ENCODE data around the gene GID8.

The GID8 gene

GRCh38 chr20:62938105-62938888, at the start of gene GID8:
GID8 (plus strand) TSS chr20:62938147; CDS start chr20:62941503, 3,356 bp downstream.
- DNase-seq (ENCODE audit: low read depth): no peak

- no peak for DNase-seq (ENCODE audit: low read depth)
These were observed 49.5 kb upstream of the GID8 start for GRCh38 chr20:62888406-62888805.

- DNase-seq (ENCODE audit: low read depth): no peak
These were observed 49.0 kb upstream of the GID8 start for GRCh38 chr20:62888910-62889309.

GRCh38 chr20:62889411-62889810, 48.5 kb upstream of the GID8 start:
- DNase-seq (ENCODE audit: low read depth): no peak

GRCh38 chr20:62889871-62890270, 48.1 kb upstream of the GID8 start:
- DNase-seq (ENCODE audit: low read depth): no peak

GRCh38 chr20:62890444-62890843, 47.5 kb upstream of the GID8 start:
- no peak for DNase-seq (ENCODE audit: low read depth)

GRCh38 chr20:62891111-62891510, 46.8 kb upstream of the GID8 start:
- DNase-seq (ENCODE audit: low read depth): no peak

- DNase-seq (ENCODE audit: low read depth): no peak
These were observed 45.3 kb upstream of the GID8 start for GRCh38 chr20:62892348-62893304.

GRCh38 chr20:62893700-62894099, 44.2 kb upstream of the GID8 start:
- DNase-seq (ENCODE audit: low read depth): no peak

- no peak for DNase-seq (ENCODE audit: low read depth)
These were observed 43.7 kb upstream of the GID8 start for GRCh38 chr20:62894261-62894660.

- DNase-seq (ENCODE audit: low read depth): no peak
These were observed 42.4 kb upstream of the GID8 start for GRCh38 chr20:62895539-62895938.

GRCh38 chr20:62896526-62896925, 41.4 kb upstream of the GID8 start:
- DNase-seq (ENCODE audit: low read depth): no peak

GRCh38 chr20:62897666-62898065, 40.3 kb upstream of the GID8 start:
- DNase-seq (ENCODE audit: low read depth): no peak

- no peak for DNase-seq (ENCODE audit: low read depth)
These were observed 39.6 kb upstream of the GID8 start for GRCh38 chr20:62898093-62898964.

- no peak for DNase-seq (ENCODE audit: low read depth)
These were observed 38.8 kb upstream of the GID8 start for GRCh38 chr20:62898970-62899632.

GRCh38 chr20:62899633-62900051, 38.3 kb upstream of the GID8 start:
- DNase-seq (ENCODE audit: low read depth): no peak

GRCh38 chr20:62900052-62900691, 37.8 kb upstream of the GID8 start:
- DNase-seq (ENCODE audit: low read depth): peak; percentile 47

- DNase-seq (ENCODE audit: low read depth): no peak
These were observed 37.0 kb upstream of the GID8 start for GRCh38 chr20:62900692-62901584.

GRCh38 chr20:62901891-62902290, 36.1 kb upstream of the GID8 start:
- no peak for DNase-seq (ENCODE audit: low read depth)
